Endothelial cell of umbilical vein (primary cell): ENCODE results near the gene MLLT11.

Experiments
- EZH2 ChIP-seq: IDR thresholded peaks from 2 replicates; pipeline ENCODE4 v1.6.1; 2012; ENCODE audit warnings: borderline replicate concordance, low read depth, mild to moderate bottlenecking, moderate library complexity, low read length, inconsistent platforms; ENCODE audit not compliant: severe bottlenecking
- POLR2A ChIP-seq: IDR thresholded peaks from 2 replicates; pipeline ENCODE4 v1.6.1; 2012; ENCODE audit warnings: low read depth, mild to moderate bottlenecking, control low read depth, low read length
- POLR2AphosphoS5 ChIP-seq: IDR thresholded peaks from 2 replicates; pipeline ENCODE4 v1.6.1; 2012; ENCODE audit warnings: low read depth, mild to moderate bottlenecking, control low read depth, low read length, moderate library complexity; ENCODE audit not compliant: insufficient read depth
- TF ChIP-seq, protein P1 (sequence below), 2 donors: IDR thresholded peaks; 1 replicate in 1 of 2; 2 replicates in 1 of 2; pipeline ENCODE4 v1.5.1; 2011; ENCODE audit warnings: low read length in 2 of 2, mild to moderate bottlenecking in 2 of 2, moderate library complexity in 2 of 2, control low read depth in 1 of 2, inconsistent platforms in 1 of 2, low read depth in 1 of 2; ENCODE audit not compliant: insufficient read depth in 1 of 2; ENCODE audit errors: extremely low read depth in 1 of 2

DNA sequence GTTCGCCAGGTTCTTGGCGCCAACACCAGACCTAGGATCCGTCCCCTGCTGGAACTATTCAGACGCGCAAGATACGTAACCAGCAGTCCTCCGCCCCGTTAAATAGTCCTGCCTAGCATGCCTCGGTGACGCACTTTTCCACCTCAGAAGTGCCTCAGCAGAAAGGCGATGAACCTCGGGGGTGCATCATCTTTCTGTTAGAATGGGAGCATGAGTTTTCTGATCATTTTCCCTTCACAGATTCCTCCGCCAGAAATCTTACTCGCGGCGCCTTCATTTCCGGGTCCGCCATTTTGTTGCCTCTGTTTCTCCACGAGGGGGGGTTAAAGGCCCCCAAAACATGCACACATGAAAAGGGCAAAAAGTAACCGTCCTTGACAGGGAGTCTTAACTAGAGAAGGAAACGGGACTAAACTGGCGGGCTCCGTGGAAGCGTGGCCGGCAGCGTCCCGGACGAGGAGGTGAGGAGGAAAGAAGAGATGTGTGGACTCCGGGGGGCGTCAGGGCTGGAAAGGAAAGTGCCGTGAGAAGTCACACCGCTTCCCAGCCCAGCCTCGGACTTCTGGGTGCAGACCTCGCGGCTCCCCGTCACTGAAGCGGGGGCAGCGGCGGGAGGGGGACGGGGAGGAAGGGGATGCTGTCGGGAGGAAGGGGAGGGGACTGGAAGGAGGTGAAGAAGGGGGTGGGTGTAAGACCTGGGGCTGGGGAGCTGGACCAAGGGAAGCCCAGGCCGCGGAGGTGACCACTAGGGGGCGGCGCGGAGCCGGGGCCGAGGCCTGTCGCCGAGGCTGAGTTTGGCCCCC lies 10.5 kb downstream of the MLLT11 start, which contains the start of gene GABPB2:
- TF ChIP-seq, protein P1, sequence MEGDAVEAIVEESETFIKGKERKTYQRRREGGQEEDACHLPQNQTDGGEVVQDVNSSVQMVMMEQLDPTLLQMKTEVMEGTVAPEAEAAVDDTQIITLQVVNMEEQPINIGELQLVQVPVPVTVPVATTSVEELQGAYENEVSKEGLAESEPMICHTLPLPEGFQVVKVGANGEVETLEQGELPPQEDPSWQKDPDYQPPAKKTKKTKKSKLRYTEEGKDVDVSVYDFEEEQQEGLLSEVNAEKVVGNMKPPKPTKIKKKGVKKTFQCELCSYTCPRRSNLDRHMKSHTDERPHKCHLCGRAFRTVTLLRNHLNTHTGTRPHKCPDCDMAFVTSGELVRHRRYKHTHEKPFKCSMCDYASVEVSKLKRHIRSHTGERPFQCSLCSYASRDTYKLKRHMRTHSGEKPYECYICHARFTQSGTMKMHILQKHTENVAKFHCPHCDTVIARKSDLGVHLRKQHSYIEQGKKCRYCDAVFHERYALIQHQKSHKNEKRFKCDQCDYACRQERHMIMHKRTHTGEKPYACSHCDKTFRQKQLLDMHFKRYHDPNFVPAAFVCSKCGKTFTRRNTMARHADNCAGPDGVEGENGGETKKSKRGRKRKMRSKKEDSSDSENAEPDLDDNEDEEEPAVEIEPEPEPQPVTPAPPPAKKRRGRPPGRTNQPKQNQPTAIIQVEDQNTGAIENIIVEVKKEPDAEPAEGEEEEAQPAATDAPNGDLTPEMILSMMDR (IDR thresholded peaks at IDR 0.05; ENCODE audit: extremely low read depth in 1 of 2, insufficient read depth in 1 of 2, low read depth in 1 of 2, low read length in 2 of 2), result peak; percentile 79 to 99
- TF ChIP-seq POLR2AphosphoS5, result peak; percentile 84
- TF ChIP-seq POLR2A, result no peak
- TF ChIP-seq EZH2, result no peak
